HG03457 (cell line): ENCODE data around the gene GPR52.
"Not testable (repeated sequence)": the region's sequence is repeated elsewhere in the genome, so short reads cannot be mapped to it uniquely, and the experiment has no call there.

ENCODE experiments used
- ATAC-seq: cut with Tn5 transposase; IDR thresholded peaks from one replicate; pipeline ENCODE4 v1.9.1; 2021; ENCODE audit warnings: moderate number of reproducible peaks; ENCODE audit not compliant: unreplicated experiment

GPR52 gene

GRCh38 chr1:174447866-174448530 is at the start of gene GPR52:
Gene GPR52, plus strand, starts transcription at chr1:174447964. Its CDS starts 148 bp downstream, at chr1:174448112.
- ATAC-seq = no peak

GRCh38 chr1:174398246-174398645 is 49.5 kb upstream of the GPR52 start:
- ATAC-seq = no peak

- ATAC-seq = no peak
These were observed 48.6 kb upstream of the GPR52 start for GRCh38 chr1:174399211-174399610.

- no peak for ATAC-seq
These were observed 46.7 kb upstream of the GPR52 start for GRCh38 chr1:174401075-174401474.

GRCh38 chr1:174405219-174405618 is 42.5 kb upstream of the GPR52 start:
- ATAC-seq = no peak

GRCh38 chr1:174406421-174406820 is 41.3 kb upstream of the GPR52 start:
- no peak for ATAC-seq

- ATAC-seq = no peak
These were observed 40.1 kb upstream of the GPR52 start for GRCh38 chr1:174407665-174408064.

- ATAC-seq = no peak
These were observed 39.6 kb upstream of the GPR52 start for GRCh38 chr1:174408146-174408545.

- ATAC-seq = not testable (repeated sequence)
These were observed 38.0 kb upstream of the GPR52 start for GRCh38 chr1:174409801-174410200.

GRCh38 chr1:174413632-174414031 is 34.1 kb upstream of the GPR52 start:
- no peak for ATAC-seq

- no peak for ATAC-seq
These were observed 33.6 kb upstream of the GPR52 start for GRCh38 chr1:174414203-174414602.

- no peak for ATAC-seq
These were observed 32.3 kb upstream of the GPR52 start for GRCh38 chr1:174415506-174415905.

GRCh38 chr1:174417921-174418320 is 29.8 kb upstream of the GPR52 start:
- no peak for ATAC-seq

GRCh38 chr1:174425121-174425520 is 22.6 kb upstream of the GPR52 start:
- no peak for ATAC-seq

- ATAC-seq = no peak
These were observed 21.6 kb upstream of the GPR52 start for GRCh38 chr1:174426153-174426552.

- ATAC-seq = no peak
These were observed 19.7 kb upstream of the GPR52 start for GRCh38 chr1:174428033-174428432.

GRCh38 chr1:174428739-174429138 is 19.0 kb upstream of the GPR52 start:
- no peak for ATAC-seq

GRCh38 chr1:174433451-174433850 is 14.3 kb upstream of the GPR52 start:
- no peak for ATAC-seq

- ATAC-seq = no peak
These were observed 2.4 kb upstream of the GPR52 start for GRCh38 chr1:174445351-174445750.

- no peak for ATAC-seq
These were observed 1.9 kb upstream of the GPR52 start for GRCh38 chr1:174445817-174446216.

GRCh38 chr1:174448531-174448883 is 743 bp downstream of the GPR52 start:
- no peak for ATAC-seq

GRCh38 chr1:174448974-174449373 is 1.2 kb downstream of the GPR52 start:
- no peak for ATAC-seq

GRCh38 chr1:174451408-174451807 is 3.6 kb downstream of the GPR52 start:
- no peak for ATAC-seq
